OCI-LY1 (cell line): ENCODE measurements around the gene ADARB2.

ENCODE experiments used
- H2AFZ ChIP-seq: fragments of 200-600 bp; sonication (generic), shearing (Covaris generic); 2 replicates; pipeline ENCODE4 v1.6.0; 2014; ENCODE audit warnings: antibody characterized with exemption, mild to moderate bottlenecking, low read length
- H3F3A ChIP-seq: fragments of 200-600 bp; sonication (generic), shearing (Covaris generic); 2 replicates; pipeline ENCODE4 v1.6.0; 2014; ENCODE audit warnings: mild to moderate bottlenecking, antibody characterized with exemption, low read length, moderate library complexity; ENCODE audit not compliant: insufficient read depth
- H3K27ac ChIP-seq: fragments of 200-600 bp; sonication (generic); 2 replicates; pipeline ENCODE4 v1.5.1; 2014; ENCODE audit warnings: low read length, mixed run types, mild to moderate bottlenecking, low read depth; ENCODE audit not compliant: poor library complexity, severe bottlenecking
- H3K27me3 ChIP-seq: fragments of 200-600 bp; sonication (generic); 2 replicates; pipeline ENCODE4 v1.6.0; 2014; ENCODE audit warnings: antibody characterized with exemption, mild to moderate bottlenecking, low read length, moderate library complexity; ENCODE audit not compliant: insufficient read depth
- H3K36me3 ChIP-seq: fragments of 200-600 bp; sonication (generic); 2 replicates; pipeline ENCODE4 v1.6.1; 2014; ENCODE audit warnings: mild to moderate bottlenecking, antibody characterized with exemption, low read length, moderate library complexity, mixed read lengths; ENCODE audit not compliant: insufficient read depth
- H3K4me1 ChIP-seq: fragments of 200-600 bp; sonication (generic); 2 replicates; pipeline ENCODE4 v1.5.1; 2014; ENCODE audit warnings: mild to moderate bottlenecking, low read length, moderate library complexity; ENCODE audit not compliant: insufficient read depth, severe bottlenecking
- H3K4me2 ChIP-seq: fragments of 200-600 bp; sonication (generic), shearing (Covaris generic); 2 replicates; pipeline ENCODE4 v1.6.1; 2014; ENCODE audit warnings: low read length
- H3K4me3 ChIP-seq: fragments of 200-600 bp; sonication (generic); 2 replicates; pipeline ENCODE4 v1.5.1; 2014; ENCODE audit warnings: low read length, low read depth, mild to moderate bottlenecking, mixed read lengths; ENCODE audit not compliant: poor library complexity, severe bottlenecking
- H3K79me2 ChIP-seq: fragments of 200-600 bp; shearing (Covaris generic); 2 replicates; pipeline ENCODE4 v1.6.1; 2016; ENCODE audit warnings: mixed run types, low read length, mixed read lengths; ENCODE audit not compliant: insufficient read depth
- H3K9ac ChIP-seq: fragments of 200-600 bp; sonication (generic), shearing (Covaris generic); 2 replicates; pipeline ENCODE4 v1.6.1; 2014; ENCODE audit warnings: mild to moderate bottlenecking, low read length, mixed read lengths
- H3K9me2 ChIP-seq: fragments of 200-600 bp; sonication (generic), shearing (Covaris generic); 2 replicates; pipeline ENCODE4 v1.6.1; 2014; ENCODE audit warnings: low read depth, mild to moderate bottlenecking, low read length, mixed read lengths
- H3K9me3 ChIP-seq: fragments of 200-600 bp; shearing (Covaris generic); 2 replicates; pipeline ENCODE4 v1.6.1; 2014; ENCODE audit warnings: low read length, mixed read lengths
- H4K20me1 ChIP-seq: fragments of 200-600 bp; sonication (generic), shearing (Covaris generic); 2 replicates; pipeline ENCODE4 v1.6.0; 2016; ENCODE audit warnings: mild to moderate bottlenecking, low read length; ENCODE audit not compliant: insufficient read depth
- CTCF ChIP-seq: fragments of 200-600 bp; sonication (generic), shearing (Covaris generic); IDR thresholded peaks from 2 replicates; pipeline ENCODE4 v1.5.1; 2017; ENCODE audit warnings: mild to moderate bottlenecking, antibody characterized with exemption, low read length, moderate library complexity, mixed read lengths
- EZH2 ChIP-seq: fragments of 200-600 bp; sonication (generic), shearing (Covaris generic); IDR thresholded peaks from 2 replicates; pipeline ENCODE4 v1.8.0; 2017; ENCODE audit warnings: borderline replicate concordance, mixed run types, mild to moderate bottlenecking, antibody characterized with exemption, low read length, moderate library complexity, mixed read lengths

The ADARB2 gene

DNA sequence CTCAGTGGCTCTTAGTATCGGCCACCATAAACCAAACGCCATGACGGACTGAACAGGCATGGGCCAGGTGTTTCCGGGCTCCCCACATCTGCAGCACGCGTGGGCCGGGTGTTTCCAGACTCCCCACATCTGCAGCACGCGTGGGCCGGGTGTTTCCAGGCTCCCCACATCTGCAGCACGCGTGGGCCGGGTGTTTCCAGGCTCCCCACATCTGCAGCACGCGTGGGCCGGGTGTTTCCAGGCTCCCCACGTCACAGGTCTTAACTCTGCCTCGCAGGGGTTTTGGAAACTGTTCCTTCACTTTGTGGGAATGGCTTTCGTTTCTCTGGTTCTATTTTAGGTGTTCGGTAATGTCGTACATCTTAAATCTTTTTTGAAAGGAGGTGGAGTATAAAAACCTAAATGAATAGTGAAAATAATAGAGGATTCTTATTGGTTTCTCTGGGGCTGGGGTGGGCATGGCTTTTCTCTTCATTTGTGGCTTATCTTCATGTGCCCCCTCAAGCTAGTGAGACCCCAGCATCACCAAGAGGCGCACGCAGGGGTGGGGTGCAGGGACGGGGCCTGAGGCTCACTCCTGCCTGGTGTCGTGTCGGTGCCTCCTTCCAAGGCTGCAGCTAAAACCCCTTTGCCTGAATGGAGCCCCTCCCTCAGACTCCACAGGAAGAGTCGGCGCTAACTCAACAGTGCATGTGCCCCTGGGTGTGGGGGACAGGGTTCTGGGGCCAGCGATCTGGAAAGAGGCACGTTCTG is 554.9 kb downstream of the ADARB2 start:
- H3K79me2 ChIP-seq, result no peaks in the 10 kb centered on the region
- no peaks in the 10 kb centered on the region for H3K9me3 ChIP-seq
- H3K9me2 ChIP-seq, result no peaks in the 10 kb centered on the region
- no peak overlapping the region for H3K9ac ChIP-seq
- H3K4me3 ChIP-seq, result no peak overlapping the region
- 0 out of 2 replicates have a peak, but pooled peaks cover 10% of the 10 kb centered on the region for H3K27me3 ChIP-seq
- H2AFZ ChIP-seq, result no peak overlapping the region
- H4K20me1 ChIP-seq, result no peaks in the 10 kb centered on the region
- H3K27ac ChIP-seq, result no peak overlapping the region
- TF ChIP-seq EZH2 (no peak), CTCF (no peak)
- no peaks in the 10 kb centered on the region for H3K4me1 ChIP-seq
- H3K4me2 ChIP-seq, result no peak overlapping the region
- no peaks in the 10 kb centered on the region for H3F3A ChIP-seq
- no peaks in the 10 kb centered on the region for H3K36me3 ChIP-seq

DNA sequence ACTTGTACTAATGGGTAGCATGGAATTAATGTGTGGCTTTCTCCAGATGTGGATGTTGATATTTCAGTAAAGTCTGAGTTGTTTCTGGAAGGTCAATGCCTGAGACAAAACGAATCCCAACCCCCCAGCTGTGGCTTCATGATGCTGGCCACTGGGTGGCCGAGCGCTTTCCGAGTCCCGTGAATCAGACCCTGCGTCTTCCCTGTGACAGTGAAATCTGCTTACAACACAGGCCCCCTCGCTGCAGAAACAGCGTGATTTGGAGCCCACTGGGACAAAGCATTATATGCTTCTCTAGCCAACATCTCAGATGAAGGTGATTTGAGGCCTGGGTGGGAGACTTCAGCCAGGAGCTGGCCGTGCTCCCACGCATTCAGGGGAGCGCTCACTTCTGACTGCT is 556.5 kb downstream of the ADARB2 start:
- Histone ChIP-seq H3K27me3 (0 out of 2 replicates have a peak, but pooled peaks cover 10% of the 10 kb centered on the region), H3F3A (no peaks in the 10 kb centered on the region)

DNA sequence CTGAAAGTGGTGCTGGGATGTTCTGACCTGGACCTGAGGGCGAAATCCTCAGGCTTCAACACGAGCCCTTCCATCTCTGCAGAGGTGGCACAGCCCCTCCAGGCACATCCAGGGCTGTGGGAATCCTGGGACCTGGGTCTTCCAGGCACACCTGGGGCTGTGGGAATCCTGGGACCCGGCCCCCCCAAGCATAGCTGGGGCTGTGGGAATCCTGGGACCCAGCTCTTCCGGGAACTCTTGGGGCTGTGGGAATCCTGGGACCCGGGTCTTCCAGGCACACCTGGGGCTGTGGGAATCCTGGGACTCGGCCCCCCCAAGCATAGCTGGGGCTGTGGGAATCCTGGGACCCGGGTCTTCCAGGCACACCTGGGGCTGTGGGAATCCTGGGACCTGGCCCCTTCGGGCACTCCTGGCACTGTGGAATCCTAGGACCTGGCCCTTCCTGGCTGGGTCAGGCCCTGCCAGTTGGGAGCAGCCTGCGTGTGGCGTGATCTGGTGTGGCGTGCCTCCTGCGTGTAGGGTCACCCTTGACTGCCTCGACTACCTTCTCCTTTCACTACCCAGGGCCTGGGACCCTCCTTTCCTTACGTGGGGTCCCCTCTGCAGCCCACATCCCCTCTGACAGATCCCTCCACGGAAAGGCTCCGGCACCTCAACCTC is 557.1 kb downstream of the ADARB2 start:
- TF ChIP-seq CTCF (no peak), EZH2 (no peak)
- Histone ChIP-seq H2AFZ (no peak overlapping the region), H3F3A (no peaks in the 10 kb centered on the region), H3K79me2 (no peaks in the 10 kb centered on the region), H3K4me1 (no peaks in the 10 kb centered on the region), H3K9me3 (no peaks in the 10 kb centered on the region), H3K9ac (no peak overlapping the region), H3K27ac (no peak overlapping the region), H3K4me2 (no peak overlapping the region), H3K27me3 (0 out of 2 replicates have a peak, but pooled peaks cover 10% of the 10 kb centered on the region), H4K20me1 (no peaks in the 10 kb centered on the region), H3K36me3 (no peaks in the 10 kb centered on the region), H3K9me2 (no peaks in the 10 kb centered on the region), H3K4me3 (no peak overlapping the region)

More for the DNA sequence above, 556.5 kb downstream of the ADARB2 start:
- no peaks in the 10 kb centered on the region for H3K4me1 ChIP-seq
- TF ChIP-seq CTCF (peak; percentile 6; the same call in 1 of the 2 replicates), EZH2 (no peak)
- no peak overlapping the region for H3K9ac ChIP-seq
- no peaks in the 10 kb centered on the region for H3K79me2 ChIP-seq
- no peak overlapping the region for H3K4me3 ChIP-seq
- H3K4me2 ChIP-seq, result no peak overlapping the region
- no peak overlapping the region for H2AFZ ChIP-seq
- H4K20me1 ChIP-seq, result no peaks in the 10 kb centered on the region
- no peaks in the 10 kb centered on the region for H3K9me2 ChIP-seq
- no peak overlapping the region for H3K27ac ChIP-seq
- H3K36me3 ChIP-seq, result no peaks in the 10 kb centered on the region
- no peaks in the 10 kb centered on the region for H3K9me3 ChIP-seq
